Measurements from ENCODE around the gene DQX1. TPM values are rescaled to one million over a fixed set of nuclear protein-coding genes. Genes with fewer than 3 reads are reported as not detected.

Gene DQX1
- total RNA-seq, 1 experiment from 2014 or later: not detected

DNA sequence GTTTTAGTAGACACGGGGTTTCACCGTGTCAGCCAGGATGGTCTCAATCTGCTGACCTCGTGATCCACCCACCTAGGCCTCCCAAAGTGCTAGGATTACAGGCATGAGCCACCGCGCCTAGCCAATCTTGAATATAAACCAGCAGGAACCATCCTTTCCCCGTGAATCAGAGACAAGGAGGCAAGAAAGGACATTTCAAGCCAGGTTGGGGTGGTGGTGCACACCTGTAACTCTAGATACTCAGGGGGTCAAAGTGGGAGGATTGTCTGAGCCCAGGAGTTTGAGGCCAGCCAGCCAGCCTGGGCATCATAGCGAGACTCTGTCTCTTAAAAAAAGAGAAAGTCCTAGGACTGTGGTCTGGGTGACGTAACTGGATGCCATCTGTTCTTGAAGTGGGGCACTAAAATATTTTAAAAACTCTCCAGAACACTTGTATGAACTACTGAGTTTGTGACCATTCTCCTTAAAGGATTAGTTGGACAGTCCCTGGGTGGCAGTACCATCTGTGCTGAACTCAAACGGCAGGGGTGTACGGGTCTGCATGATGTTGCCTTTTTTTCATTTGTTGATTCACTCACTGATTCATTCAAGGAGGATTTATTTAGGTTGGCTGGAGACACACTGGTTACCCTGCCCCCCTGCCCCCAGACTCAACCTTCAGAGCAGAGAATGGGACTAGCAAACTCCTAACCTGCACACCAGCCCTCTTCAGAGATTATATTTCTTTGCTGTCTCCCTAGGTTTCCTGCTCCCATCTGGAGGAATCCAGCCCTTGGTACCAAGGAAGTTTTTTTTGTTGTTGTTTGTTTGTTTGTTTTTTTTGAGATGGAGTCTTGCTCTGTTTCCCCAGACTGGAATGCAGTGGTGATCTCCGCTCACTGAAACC, 14.7 kb downstream of the DQX1 start:
- DNase-seq (ENCODE audit: low read depth): peak; percentile 16

GRCh38 chr2:74510272-74510671, 15.8 kb downstream of the DQX1 start:
- DNase-seq (ENCODE audit: low read depth): no peak

GRCh38 chr2:74507926-74508520, 18.0 kb downstream of the DQX1 start:
- peak; percentile 18 for DNase-seq (ENCODE audit: low read depth)

DNA sequence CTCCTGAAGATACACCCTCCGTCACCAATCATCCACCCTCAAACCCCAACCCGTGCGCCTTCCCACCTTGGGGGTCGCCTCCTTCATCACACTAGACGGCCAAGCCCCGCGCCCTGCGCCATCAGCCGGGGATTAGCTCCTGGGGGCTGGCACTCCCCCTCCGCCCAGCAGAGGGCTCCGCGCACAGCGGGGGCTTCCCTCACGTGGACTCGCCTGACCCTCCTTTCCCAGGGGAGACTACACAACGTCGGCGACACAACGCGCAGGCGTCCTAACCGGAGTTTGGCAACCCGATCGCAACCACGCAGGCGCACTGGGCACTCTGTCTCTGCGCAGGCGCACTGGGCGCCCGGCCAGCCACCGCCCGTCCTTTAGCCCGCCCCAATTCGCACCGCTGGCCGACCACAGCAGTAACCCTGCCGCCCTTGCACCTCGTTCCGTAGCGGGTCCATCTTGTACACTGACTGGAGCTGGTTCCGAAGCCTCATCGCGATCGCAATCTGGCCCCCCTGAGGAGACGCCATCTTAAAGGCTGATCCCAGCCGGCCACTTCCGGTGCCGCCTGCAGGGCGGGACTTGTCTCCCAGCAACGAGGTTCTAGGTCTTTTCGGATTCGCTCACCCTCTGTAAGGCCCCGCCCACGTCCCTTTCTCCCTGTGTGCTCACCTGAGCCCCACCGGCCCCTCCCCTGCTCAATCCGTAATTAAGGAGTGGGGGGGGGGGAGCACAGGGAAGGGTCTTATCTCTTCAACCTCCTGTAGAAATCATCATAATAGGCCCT, 18.7 kb downstream of the DQX1 start, which contains the start of gene PCGF1:
Gene PCGF1 (minus strand): TSS at position 551 of the 781 bp plus-strand sequence. CDS start 27 bp downstream, at position 524.
- DNase-seq (ENCODE audit: low read depth): peak; percentile 97

DNA sequence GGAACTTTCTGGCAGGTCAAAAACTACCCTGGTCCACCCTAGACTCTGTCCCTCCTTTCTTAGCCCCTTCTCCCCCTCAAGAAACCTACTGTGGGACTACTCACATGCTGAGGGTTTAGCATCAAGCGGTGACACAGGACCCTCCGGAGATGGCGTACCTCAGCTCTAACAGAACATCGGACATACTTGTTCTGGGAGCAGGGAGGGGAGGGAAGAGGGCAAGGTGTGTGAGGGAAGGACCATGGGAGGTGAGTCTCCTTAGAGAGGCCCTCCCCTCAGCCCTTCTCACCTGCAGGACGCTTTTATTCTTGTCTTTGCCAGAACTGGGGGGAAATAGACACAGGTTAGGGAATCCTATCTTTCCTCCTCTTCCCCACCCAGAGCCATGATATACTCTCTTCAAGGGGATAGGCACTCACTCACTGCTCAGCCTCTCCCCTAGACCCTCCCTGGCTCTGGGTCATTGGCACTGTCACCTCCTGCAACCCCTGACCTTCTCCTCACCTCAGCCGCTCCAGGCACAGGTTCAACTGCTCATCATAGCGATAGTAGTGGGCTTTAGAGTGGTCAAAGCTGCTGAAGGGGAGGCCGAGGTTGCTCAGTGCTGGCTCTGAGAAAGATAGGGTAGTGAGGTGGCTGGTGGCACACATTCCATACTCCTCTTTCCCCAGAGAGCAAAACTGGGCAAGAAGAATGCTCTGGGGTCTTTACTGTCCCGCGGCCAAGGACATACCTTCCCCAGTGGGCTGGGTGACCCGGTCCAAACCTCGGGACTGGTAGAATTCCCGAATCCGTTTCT, 20.4 kb downstream of the DQX1 start:
- DNase-seq (ENCODE audit: low read depth): no peak

GRCh38 chr2:74504591-74504990, 21.4 kb downstream of the DQX1 start:
- DNase-seq (ENCODE audit: low read depth): no peak

- DNase-seq (ENCODE audit: low read depth): no peak
Measured at GRCh38 chr2:74503506-74504475, 22.2 kb downstream of the DQX1 start.

GRCh38 chr2:74502720-74503505, 23.1 kb downstream of the DQX1 start:
- peak; percentile 73 for DNase-seq (ENCODE audit: low read depth)

- no peak for DNase-seq (ENCODE audit: low read depth)
Measured at GRCh38 chr2:74502147-74502719, 23.8 kb downstream of the DQX1 start.

DNA sequence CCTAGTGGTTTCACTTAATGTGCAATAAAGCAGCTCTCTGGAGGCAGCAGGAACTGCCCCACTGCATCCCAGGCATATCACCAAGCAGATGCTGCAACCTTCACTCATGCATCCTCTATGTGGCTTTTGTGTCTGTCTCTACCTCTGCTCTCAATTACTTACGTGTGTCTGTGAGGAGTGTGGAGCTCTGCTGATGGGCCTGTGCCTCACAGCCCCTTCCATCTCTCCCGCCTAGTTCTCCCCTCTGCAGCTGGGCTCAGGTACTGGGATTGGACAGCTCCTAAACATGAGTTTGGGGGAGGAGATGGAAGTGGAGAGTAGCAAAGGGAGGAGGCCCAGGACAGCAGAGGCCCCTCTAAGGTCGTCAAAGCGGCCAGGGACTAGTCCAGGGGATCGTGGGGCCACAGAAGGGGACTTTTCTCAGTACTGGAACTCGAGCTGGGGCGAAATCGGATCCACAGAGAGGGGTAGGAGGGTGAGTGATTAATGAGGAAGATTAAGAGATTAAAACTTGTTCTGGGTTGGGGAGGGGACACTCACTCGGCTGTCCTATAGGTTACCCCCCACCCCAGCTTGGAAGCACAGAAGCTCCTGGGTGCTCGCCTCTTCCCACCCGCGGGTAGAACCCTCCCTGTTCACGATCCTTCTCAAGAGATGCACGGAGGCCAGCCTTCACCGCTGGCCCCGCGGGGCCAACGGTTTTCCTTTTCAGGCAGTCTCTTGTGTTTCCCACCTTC, 24.5 kb downstream of the DQX1 start:
- DNase-seq (ENCODE audit: low read depth): no peak

DNA sequence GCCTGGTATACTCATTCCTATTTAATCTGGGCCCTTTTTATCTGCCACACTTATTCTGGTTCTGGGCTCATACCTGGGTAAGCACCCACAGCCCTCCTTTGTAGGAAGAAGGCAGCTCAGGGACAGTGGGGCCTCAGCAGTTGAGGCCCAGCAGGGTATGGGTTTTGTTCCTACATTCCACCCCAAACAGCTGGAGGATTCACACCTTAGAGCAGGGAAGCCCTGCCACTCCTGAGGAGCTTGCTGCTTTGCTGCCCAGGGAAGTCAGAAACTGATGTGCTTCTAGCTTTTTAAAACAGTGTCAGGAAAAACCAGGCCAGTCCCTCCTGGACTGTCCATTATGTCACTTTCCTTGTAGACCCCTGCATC, 25.5 kb downstream of the DQX1 start:
- no peak for DNase-seq (ENCODE audit: low read depth)

DNA sequence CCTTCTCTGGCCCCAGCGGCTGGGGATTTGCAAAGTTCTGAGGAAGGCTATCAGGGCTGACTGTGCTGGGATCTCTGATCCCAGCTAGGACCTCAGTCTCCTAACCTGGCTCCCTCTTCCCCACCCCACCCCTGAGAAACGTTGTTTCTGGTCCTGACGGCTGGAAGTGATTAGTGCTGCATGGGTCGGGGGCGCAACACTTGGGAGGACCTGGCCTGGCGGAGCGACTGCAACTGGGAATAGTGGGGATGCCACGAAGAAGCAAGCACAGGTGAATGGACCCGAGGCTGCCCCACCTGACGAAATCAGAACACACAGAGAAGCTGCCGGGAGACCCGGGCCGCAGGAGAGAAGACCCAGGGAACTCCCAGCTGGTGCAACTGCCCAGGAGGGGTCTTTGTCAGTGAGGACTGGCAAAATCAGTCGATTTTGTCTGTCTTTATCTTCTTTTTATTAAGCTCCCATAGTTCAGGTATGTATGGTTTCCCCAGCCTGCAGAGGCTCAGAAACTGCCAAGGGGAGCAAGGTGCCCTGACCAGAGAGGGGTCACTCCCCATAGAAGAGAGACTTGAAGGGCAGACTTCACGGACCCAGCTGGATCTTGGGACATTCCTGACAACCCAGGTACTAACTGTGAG, 26.0 kb downstream of the DQX1 start:
- DNase-seq (ENCODE audit: low read depth): no peak

DNA sequence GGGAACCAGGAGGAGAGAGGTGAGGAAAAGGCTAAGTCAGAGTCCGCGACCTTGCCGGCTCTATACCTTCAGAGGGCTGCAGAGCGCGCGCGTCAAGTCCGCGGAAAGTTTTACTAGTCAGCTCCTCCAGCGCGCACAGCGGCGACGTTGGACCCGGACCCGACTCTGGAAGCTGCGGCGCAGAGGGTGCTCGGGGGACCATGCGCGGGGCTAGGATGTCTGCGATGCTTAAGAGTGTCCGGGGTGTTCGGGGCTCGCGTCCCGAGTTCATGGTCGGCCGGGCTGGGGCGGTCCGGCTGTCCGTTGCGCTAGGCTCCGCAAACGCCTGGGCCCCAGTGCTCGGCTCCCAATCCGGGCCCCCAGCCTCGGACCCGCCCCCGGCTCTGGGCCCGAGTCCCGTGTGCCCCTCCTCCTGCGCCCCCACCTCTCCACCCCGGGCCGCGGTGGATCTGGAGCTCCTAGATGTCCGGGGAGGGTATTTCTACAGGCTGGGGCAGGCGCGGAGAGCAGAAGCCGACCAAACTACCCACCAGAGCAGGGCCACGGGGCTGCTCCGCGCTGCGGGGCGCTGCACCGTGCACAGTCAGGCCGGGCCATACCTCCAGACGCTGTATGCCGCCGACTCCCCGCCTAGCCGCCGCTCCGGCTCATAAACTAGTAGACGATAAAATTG, 26.6 kb downstream of the DQX1 start, which contains the start of gene LBX2:
Gene LBX2 (minus strand): TSS at position 337 of the 673 bp plus-strand sequence. CDS start 66 bp downstream, at position 271.
- DNase-seq (ENCODE audit: low read depth): no peak

GRCh38 chr2:74498500-74499266, 27.3 kb downstream of the DQX1 start:
- DNase-seq (ENCODE audit: low read depth): peak; percentile 65

DNA sequence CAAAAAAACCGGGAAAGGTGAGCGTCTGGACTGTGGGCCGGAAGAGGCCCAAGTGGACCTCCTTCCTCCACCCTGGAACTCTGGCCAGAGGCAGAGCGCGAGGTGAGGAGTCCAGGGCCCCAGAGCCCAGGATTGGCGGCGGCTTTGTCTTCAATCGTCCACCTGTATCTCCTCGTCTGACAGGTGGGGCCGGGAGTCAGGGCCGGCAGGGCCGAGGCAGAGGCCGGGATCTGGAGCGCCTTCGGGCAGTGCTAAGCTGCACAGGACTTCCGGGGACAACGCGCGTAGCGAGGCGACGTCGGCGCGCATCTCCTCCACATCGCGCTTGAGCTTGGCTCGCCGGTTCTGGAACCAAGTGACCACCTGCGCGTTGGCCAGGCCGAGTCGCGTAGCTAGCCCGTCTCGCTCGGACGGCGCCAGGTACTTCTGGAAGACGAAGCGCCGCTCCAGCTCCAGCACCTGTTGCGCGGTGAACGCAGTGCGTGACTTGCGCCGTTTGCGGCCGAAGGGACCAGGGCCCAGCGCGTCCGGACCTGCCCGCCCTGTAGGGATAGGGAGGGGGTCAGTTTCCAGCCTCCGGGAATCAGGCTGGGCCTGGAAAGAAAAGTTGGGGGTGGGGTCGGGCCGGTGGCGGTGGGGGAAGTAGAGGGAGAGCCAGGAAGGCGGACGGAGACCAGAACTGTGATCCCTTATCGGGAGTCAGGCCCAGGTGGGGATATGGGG, 28.1 kb downstream of the DQX1 start:
- peak; percentile 24 for DNase-seq (ENCODE audit: low read depth)

Measured in M059J (cell line).